Thyroid gland (tissue), 4 donors: ENCODE measurements around the gene PIGS. TPM values are rescaled to one million over a fixed set of nuclear protein-coding genes. Genes with fewer than 3 reads are reported as not detected.
A peak's percentile ranks its signal among the peaks of the same experiment; 100 is the strongest.

Experiments used
- DNase-seq, 2 donors: peaks; one replicate each; pipeline ENCODE4 v3.0.0-alpha.2; 2019
- H3K27ac ChIP-seq, 3 donors: fragments of 200-600 bp; sonication (generic); 1 replicate in 2 of 3; 2 replicates in 1 of 3; pipeline ENCODE4 v1.5.1; 2016 to 2019; ENCODE audit warnings: mild to moderate bottlenecking in 1 of 3, moderate library complexity in 1 of 3
- H3K27me3 ChIP-seq: fragments of 200-600 bp; sonication (generic); one replicate; pipeline ENCODE4 v1.5.1; 2019
- H3K36me3 ChIP-seq, 2 donors: fragments of 200-600 bp; sonication (generic); one replicate each; pipeline ENCODE4 v1.5.1; 2016 to 2019
- H3K4me1 ChIP-seq, 2 donors: fragments of 200-600 bp; sonication (generic); one replicate each; pipeline ENCODE4 v1.5.1; 2017 to 2019
- H3K4me3 ChIP-seq, 3 donors: fragments of 200-600 bp; sonication (generic); replicated peaks in 1 of 3; 1 replicate in 2 of 3; 2 replicates in 1 of 3; pipeline ENCODE4 v1.5.1; 2016; ENCODE audit warnings: mild to moderate bottlenecking in 1 of 3
- H3K9me3 ChIP-seq: fragments of 200-600 bp; sonication (generic); one replicate; pipeline ENCODE4 v1.5.1; 2017
- POLR2A ChIP-seq, 2 donors: fragments of 450-650 bp; IDR thresholded peaks; one replicate each; pipeline ENCODE4 v1.6.1; 2017; ENCODE audit warnings: antibody characterized with exemption in 2 of 2, mild to moderate bottlenecking in 2 of 2, moderate library complexity in 1 of 2
- WGBS, 2 donors: methylation state at CpG; one replicate each; pipeline ENCODE4 v1.1.5; 2017; 5-methylcytosine and 5-hydroxymethylcytosine counted together
- intact Hi-C: fragments of 100-400 bp; cut with DNase I; formaldehyde crosslinking; loops from one replicate; pipeline ENCODE4 v1.15.1; 2023
- total RNA-seq, 4 donors: library from RNA; depleted of rRNA; stranded (reverse); fragments of >200 nt; gene quantifications; one replicate each; pipeline ENCODE4 v1.2.3, GENCODE V29; 2016
- TF ChIP-seq, protein P1 (sequence below), 6 experiments: fragments of 200-600 bp in 3 of 6; fragments of 450-650 bp in 3 of 6; sonication (generic) in 3 of 6; IDR thresholded peaks; one replicate each; pipeline ENCODE4 v1.5.1; 2016 to 2019; ENCODE audit warnings: antibody characterized with exemption in 6 of 6, mild to moderate bottlenecking in 2 of 6, inconsistent platforms in 1 of 6, moderate library complexity in 1 of 6

PIGS gene
- total RNA-seq, 4 donors from 2014 or later = 37.2 to 111 (median 74.7) TPM

DNA sequence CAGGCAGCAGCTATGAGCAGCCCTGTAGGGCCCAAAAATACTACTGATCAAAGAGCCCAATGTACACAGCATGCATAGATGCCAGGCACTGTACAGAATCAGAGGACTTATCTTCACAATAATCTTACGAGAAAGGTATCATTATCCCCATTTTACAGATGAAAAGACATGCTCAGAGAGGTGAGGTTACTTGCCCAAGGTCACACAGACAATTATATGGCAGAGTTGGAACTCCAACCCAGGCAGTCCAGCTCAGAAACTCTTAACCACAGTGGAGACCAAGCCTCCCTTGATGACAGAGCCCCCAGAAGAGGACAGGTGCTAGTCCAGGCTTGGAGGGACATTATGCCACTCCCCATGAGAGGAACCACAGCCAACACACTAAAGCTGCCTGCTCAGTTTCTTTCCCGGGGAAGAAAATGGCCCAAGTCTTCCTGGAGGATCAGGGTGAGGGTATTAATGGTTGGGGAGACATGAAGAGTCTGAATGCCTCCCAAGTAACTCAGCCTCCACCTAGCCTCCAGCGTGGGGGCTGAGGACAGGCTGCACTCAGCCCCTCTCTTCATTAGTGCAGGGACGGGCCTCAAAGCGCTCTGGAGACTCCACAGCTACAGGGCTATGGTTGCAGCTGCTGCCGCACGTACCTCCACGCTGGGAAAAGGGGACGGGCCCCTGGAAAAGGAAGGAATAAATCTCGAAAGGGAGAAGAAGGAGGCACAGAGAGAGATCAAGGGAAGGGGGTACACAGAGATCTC, 19.7 kb downstream of the PIGS start:
- Histone ChIP-seq H3K27ac (no peak overlapping the region), H3K4me3 (peak overlapping the region in 2 of 3 donors; percentile 72 to 91), H3K4me1 (peaks cover 10 to 18% of the 10 kb centered on the region in 2 donors), H3K36me3 (peaks cover 27 to 31% of the 10 kb centered on the region in 2 donors), H3K9me3 (no peaks in the 10 kb centered on the region), H3K27me3 (no peaks in the 10 kb centered on the region)
- no peak for TF ChIP-seq POLR2A (IDR thresholded peaks at IDR 0.05)
- TF ChIP-seq, protein P1, sequence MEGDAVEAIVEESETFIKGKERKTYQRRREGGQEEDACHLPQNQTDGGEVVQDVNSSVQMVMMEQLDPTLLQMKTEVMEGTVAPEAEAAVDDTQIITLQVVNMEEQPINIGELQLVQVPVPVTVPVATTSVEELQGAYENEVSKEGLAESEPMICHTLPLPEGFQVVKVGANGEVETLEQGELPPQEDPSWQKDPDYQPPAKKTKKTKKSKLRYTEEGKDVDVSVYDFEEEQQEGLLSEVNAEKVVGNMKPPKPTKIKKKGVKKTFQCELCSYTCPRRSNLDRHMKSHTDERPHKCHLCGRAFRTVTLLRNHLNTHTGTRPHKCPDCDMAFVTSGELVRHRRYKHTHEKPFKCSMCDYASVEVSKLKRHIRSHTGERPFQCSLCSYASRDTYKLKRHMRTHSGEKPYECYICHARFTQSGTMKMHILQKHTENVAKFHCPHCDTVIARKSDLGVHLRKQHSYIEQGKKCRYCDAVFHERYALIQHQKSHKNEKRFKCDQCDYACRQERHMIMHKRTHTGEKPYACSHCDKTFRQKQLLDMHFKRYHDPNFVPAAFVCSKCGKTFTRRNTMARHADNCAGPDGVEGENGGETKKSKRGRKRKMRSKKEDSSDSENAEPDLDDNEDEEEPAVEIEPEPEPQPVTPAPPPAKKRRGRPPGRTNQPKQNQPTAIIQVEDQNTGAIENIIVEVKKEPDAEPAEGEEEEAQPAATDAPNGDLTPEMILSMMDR (IDR thresholded peaks at IDR 0.05) = no peak
- peak in 1 of 2 donors; percentile 19 for DNase-seq
- intact Hi-C loops = no loop called here
- WGBS, 2 donors = 18 to 21% methylated on average over 9 to 10 of the region's 10 CpGs

DNA sequence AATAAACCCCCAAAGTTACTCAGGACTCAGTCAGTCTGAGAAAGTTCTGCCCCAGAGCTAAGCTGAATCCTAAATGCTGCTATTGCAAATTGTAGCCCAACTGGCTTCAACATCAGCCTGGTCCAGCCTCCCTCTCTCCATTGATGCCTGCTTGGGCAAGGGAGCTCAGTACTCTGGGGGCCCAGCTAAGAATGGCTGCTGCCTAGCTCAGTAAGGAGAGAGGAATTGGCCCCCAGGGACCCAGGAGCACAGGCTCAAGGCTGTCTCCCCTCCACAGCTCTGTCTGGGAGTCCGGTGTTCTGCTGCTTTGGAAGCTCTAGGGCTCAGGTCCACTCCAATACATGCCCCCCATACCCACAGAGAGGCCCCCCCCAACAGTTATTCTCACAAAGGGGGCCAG, 20.5 kb downstream of the PIGS start:
- Histone ChIP-seq H3K27me3 (no peaks in the 10 kb centered on the region), H3K4me1 (peaks cover 10 to 18% of the 10 kb centered on the region in 2 donors), H3K36me3 (peaks cover 20 to 23% of the 10 kb centered on the region in 2 donors), H3K9me3 (no peaks in the 10 kb centered on the region), H3K27ac (no peak overlapping the region), H3K4me3 (no peak overlapping the region)
- WGBS, 2 donors = 83% methylated on average over 1 of the region's 1 CpG; no CpG with 5 or more reads in 1 of the 2 donors
- no peak for TF ChIP-seq POLR2A (IDR thresholded peaks at IDR 0.05)
- no peak for DNase-seq
- intact Hi-C loops = no loop called here

DNA sequence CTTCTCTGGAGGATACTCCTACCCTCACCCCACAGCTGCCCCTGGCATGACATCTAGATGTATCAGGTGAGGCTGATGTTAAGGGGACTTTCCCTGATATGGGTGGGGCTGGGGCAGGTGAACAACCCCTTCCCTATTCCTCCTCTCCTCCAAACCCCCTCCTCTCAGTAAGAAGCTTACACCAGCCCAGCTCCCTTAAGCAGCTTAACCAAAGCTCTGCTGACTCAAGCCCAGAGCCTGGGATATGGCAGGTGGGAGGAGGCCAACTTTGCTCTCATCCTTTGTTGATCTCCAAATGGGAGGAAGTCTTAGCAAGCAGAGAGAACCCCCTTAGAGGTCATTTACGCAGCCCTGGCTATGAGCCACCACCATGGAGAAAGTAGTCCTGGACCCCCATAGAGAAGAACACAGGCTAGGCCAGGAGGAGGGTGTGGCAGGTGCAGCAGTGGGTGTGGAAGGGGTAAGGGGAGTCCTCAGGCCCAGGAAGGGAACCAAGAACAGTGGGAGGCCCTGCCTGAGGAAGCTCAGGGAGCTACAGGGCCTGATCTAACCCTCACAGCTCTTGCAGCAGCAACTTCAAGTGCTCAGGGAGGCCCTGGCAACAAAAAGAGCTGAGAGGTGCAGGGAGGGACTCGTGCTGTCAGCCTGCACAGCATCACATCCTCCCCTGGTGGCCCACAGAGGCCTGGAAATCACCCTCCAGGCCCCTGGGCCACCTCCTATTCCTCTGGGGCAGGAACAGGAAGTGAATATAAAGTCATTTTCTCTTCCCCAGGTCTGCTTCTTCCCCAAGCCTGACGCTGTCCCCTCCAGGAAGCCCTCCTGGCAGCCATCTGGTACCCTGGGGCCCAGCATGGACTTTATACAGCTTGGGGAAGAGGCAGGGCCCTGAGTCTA, 21.8 kb downstream of the PIGS start:
- Histone ChIP-seq H3K9me3 (no peaks in the 10 kb centered on the region), H3K27ac (no peak overlapping the region), H3K27me3 (no peaks in the 10 kb centered on the region), H3K4me3 (no peak overlapping the region), H3K4me1 (peaks cover 10 to 18% of the 10 kb centered on the region in 2 donors), H3K36me3 (peaks cover 9 to 11% of the 10 kb centered on the region in 2 donors)
- no peak for DNase-seq
- intact Hi-C loops = no loop called here
- no peak for TF ChIP-seq POLR2A (IDR thresholded peaks at IDR 0.05)
- TF ChIP-seq, protein P1 (IDR thresholded peaks at IDR 0.05) = no peak
- WGBS, 2 donors = 81 to 84% methylated on average over 3 of the region's 3 CpGs

DNA sequence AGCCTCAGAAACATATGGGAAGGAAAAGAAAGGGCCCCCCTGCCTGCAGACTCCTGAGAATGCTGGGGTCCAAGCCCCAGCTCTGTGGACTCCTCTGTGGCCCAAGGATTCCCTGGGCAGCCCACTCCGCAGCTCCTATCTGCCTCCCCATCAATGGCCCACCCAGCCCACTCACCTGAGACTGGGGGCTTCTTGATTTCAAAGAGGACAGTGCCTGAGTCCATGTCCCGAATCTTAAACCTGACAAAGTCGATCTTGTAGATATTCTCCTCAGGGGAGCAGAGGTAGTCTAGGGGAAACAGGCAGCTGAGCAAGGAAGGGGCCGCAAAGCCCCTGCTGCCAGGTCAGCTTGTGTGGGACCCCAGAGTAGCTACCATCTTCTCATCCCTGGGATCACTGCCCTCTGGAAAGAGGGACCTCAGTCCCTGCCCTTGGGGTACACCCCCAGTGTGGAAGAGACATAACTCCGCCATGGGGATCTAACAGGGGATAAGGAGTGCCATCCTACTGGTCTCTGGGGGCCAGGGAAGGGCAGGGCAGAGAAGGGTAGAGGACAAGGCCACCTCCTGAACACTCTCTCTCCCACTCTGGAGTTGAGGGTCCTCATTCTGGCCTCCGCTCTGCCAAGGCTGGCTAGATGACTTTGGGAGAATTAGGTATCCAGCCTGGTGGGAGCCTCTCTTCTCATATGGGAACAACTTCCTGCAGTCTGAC, 22.8 kb downstream of the PIGS start:
- Histone ChIP-seq H3K36me3 (peaks cover under 1 to 1% of the 10 kb centered on the region in 2 donors), H3K4me3 (no peak overlapping the region), H3K27me3 (no peaks in the 10 kb centered on the region), H3K4me1 (peaks cover 10 to 18% of the 10 kb centered on the region in 2 donors), H3K27ac (no peak overlapping the region), H3K9me3 (no peaks in the 10 kb centered on the region)
- DNase-seq = no peak
- 83 to 87% methylated on average over 3 to 6 of the region's 6 CpGs for WGBS, 2 donors
- TF ChIP-seq, protein P1 (IDR thresholded peaks at IDR 0.05) = peak in 1 of 6 experiments; percentile 12
- TF ChIP-seq POLR2A (IDR thresholded peaks at IDR 0.05) = no peak
- intact Hi-C loops = no loop called here
